Suprapubic skin (tissue), 4 donors: ENCODE results near the gene ETFA.

Experiments
- EP300 ChIP-seq: sonication (generic); formaldehyde crosslinking; IDR thresholded peaks from one replicate; pipeline ENCODE4 v1.6.1; 2017; ENCODE audit warnings: antibody characterized with exemption
- POLR2A ChIP-seq, 2 donors: fragments of 450-650 bp; IDR thresholded peaks; one replicate each; pipeline ENCODE4 v1.6.1; 2017; ENCODE audit warnings: antibody characterized with exemption in 2 of 2, mild to moderate bottlenecking in 2 of 2, moderate library complexity in 2 of 2
- POLR2AphosphoS5 ChIP-seq, 3 donors: sonication (generic); formaldehyde crosslinking; IDR thresholded peaks; one replicate each; pipeline ENCODE4 v1.6.1; 2017; ENCODE audit warnings: antibody characterized with exemption in 3 of 3
- TF ChIP-seq, protein P1 (sequence below), 2 donors: fragments of 200-600 bp in 1 of 2; fragments of 450-650 bp in 1 of 2; sonication (generic) in 1 of 2; IDR thresholded peaks; one replicate each; pipeline ENCODE4 v1.5.1; 2016 to 2019; ENCODE audit warnings: antibody characterized with exemption in 2 of 2, mild to moderate bottlenecking in 1 of 2, moderate library complexity in 1 of 2

GRCh38 chr15:76235186-76235826 is 76.0 kb downstream of the ETFA start:
- TF ChIP-seq, protein P1, sequence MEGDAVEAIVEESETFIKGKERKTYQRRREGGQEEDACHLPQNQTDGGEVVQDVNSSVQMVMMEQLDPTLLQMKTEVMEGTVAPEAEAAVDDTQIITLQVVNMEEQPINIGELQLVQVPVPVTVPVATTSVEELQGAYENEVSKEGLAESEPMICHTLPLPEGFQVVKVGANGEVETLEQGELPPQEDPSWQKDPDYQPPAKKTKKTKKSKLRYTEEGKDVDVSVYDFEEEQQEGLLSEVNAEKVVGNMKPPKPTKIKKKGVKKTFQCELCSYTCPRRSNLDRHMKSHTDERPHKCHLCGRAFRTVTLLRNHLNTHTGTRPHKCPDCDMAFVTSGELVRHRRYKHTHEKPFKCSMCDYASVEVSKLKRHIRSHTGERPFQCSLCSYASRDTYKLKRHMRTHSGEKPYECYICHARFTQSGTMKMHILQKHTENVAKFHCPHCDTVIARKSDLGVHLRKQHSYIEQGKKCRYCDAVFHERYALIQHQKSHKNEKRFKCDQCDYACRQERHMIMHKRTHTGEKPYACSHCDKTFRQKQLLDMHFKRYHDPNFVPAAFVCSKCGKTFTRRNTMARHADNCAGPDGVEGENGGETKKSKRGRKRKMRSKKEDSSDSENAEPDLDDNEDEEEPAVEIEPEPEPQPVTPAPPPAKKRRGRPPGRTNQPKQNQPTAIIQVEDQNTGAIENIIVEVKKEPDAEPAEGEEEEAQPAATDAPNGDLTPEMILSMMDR (IDR thresholded peaks at IDR 0.05) = no peak
- TF ChIP-seq EP300 = no peak
- no peak for TF ChIP-seq POLR2AphosphoS5 (IDR thresholded peaks at IDR 0.05)
- TF ChIP-seq POLR2A (IDR thresholded peaks at IDR 0.05) = no peak
